Gastrocnemius medialis (tissue), 4 donors: ENCODE measurements around the gene LCA5. TPM values are rescaled to one million over a fixed set of nuclear protein-coding genes. Genes with fewer than 3 reads are reported as not detected.

Source experiments
- ATAC-seq, 2 donors: fragments of 150-250 bp; one replicate each; pipeline ENCODE4 v1.9.1; 2016
- DNase-seq, 2 donors: peaks; one replicate each; pipeline ENCODE4 v3.0.0-alpha.2; 2019
- H3K27ac ChIP-seq, 4 donors: fragments of 200-600 bp; sonication (generic); 1 replicate in 1 of 4; 2 replicates in 3 of 4; pipeline ENCODE4 v1.5.1; 2016 to 2018; ENCODE audit warnings: mild to moderate bottlenecking in 2 of 4, moderate library complexity in 1 of 4
- H3K27me3 ChIP-seq, 3 donors: fragments of 200-600 bp; sonication (generic) in 2 of 3; 1 replicate in 1 of 3; 2 replicates in 2 of 3; pipeline versions ENCODE4 v1.5.1 to v1.6.0; 2016 to 2019; ENCODE audit warnings: mild to moderate bottlenecking in 1 of 3, moderate library complexity in 1 of 3
- H3K36me3 ChIP-seq, 2 donors: fragments of 200-600 bp; sonication (generic) in 1 of 2; one replicate each; pipeline ENCODE4 v1.5.1; 2017 to 2018
- H3K4me1 ChIP-seq, 2 donors: fragments of 200-600 bp; sonication (generic) in 1 of 2; one replicate each; pipeline ENCODE4 v1.5.1; 2016 to 2017; ENCODE audit warnings: mild to moderate bottlenecking in 2 of 2
- H3K4me3 ChIP-seq, 4 donors: fragments of 200-600 bp; sonication (generic) in 3 of 4; 1 replicate in 1 of 4; 2 replicates in 3 of 4; pipeline ENCODE4 v1.5.1; 2016 to 2019; ENCODE audit warnings: mild to moderate bottlenecking in 2 of 4
- H3K9me3 ChIP-seq, 3 donors: fragments of 200-600 bp; sonication (generic) in 2 of 3; 1 replicate in 1 of 3; 2 replicates in 2 of 3; pipeline ENCODE4 v1.5.1; 2016 to 2019
- POLR2A ChIP-seq, 2 donors: fragments of 450-650 bp; IDR thresholded peaks; one replicate each; pipeline ENCODE4 v1.6.1; 2017; ENCODE audit warnings: antibody characterized with exemption in 2 of 2, mild to moderate bottlenecking in 2 of 2, moderate library complexity in 2 of 2
- in situ Hi-C, 4 donors: fragments of 200-750 bp; cut with MboI; loops; one replicate each; pipeline versions ENCODE4 v1.15.0 to v1.8.0; 2017; ENCODE audit warnings: low sequenced_read_pairs in 4 of 4
- intact Hi-C: fragments of 100-400 bp; cut with DNase I; formaldehyde crosslinking; loops from one replicate; pipeline ENCODE4 v1.15.1; 2023; ENCODE audit warnings: low total_unique reads
- total RNA-seq, 4 donors: library from RNA; depleted of rRNA; stranded (reverse); fragments of >200 nt; gene quantifications; one replicate each; pipeline versions ENCODE4 v1.1.0 to v1.2.3, GENCODE V29; 2016
- TF ChIP-seq, protein P1 (sequence below), 5 experiments: fragments of 450-650 bp in 3 of 5; fragments of 200-600 bp in 2 of 5; sonication (generic) in 2 of 5; IDR thresholded peaks in 4 of 5; conservative IDR thresholded peaks in 1 of 5; 1 replicate in 4 of 5; 2 replicates in 1 of 5; pipeline ENCODE4 v1.5.1; 2016 to 2019; ENCODE audit warnings: antibody characterized with exemption in 5 of 5, mild to moderate bottlenecking in 3 of 5, moderate library complexity in 3 of 5

LCA5 gene
- total RNA-seq, 4 donors from 2014 or later, result 0.92 to 3.0 (median 1.2) TPM

DNA sequence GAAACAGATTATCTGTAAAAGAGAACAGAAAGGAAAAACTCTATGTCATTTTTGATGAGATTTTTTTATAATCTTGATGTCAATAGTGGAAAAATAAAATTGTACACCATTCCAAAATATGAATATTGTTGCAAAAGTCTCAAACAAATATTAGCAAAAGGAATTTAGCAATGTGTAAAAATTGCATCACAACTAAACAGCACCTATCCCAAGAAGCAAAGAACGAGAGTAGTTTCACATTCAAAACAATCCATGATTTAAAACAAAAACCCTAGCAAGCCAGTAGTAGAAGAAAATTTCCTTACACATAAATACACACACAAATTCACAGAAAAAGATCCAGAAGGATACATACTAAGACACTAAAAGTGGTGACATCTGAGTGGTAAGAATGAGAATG, 38.4 kb downstream of the LCA5 start:
- Histone ChIP-seq H3K4me3 (no peak overlapping the region), H3K27ac (no peak overlapping the region), H3K27me3 (no peaks in the 10 kb centered on the region), H3K9me3 (no peaks in the 10 kb centered on the region), H3K36me3 (no peaks in the 10 kb centered on the region), H3K4me1 (no peaks in the 10 kb centered on the region)
- intact Hi-C loops (no loop called here), in situ Hi-C loops (no loop called here)
- TF ChIP-seq, protein P1, sequence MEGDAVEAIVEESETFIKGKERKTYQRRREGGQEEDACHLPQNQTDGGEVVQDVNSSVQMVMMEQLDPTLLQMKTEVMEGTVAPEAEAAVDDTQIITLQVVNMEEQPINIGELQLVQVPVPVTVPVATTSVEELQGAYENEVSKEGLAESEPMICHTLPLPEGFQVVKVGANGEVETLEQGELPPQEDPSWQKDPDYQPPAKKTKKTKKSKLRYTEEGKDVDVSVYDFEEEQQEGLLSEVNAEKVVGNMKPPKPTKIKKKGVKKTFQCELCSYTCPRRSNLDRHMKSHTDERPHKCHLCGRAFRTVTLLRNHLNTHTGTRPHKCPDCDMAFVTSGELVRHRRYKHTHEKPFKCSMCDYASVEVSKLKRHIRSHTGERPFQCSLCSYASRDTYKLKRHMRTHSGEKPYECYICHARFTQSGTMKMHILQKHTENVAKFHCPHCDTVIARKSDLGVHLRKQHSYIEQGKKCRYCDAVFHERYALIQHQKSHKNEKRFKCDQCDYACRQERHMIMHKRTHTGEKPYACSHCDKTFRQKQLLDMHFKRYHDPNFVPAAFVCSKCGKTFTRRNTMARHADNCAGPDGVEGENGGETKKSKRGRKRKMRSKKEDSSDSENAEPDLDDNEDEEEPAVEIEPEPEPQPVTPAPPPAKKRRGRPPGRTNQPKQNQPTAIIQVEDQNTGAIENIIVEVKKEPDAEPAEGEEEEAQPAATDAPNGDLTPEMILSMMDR (IDR thresholded peaks at IDR 0.05 in 4 of 5, conservative IDR thresholded peaks at IDR 0.05 in 1 of 5), result no peak
- TF ChIP-seq POLR2A (IDR thresholded peaks at IDR 0.05), result no peak
- no peak for ATAC-seq
- no peak for DNase-seq

DNA sequence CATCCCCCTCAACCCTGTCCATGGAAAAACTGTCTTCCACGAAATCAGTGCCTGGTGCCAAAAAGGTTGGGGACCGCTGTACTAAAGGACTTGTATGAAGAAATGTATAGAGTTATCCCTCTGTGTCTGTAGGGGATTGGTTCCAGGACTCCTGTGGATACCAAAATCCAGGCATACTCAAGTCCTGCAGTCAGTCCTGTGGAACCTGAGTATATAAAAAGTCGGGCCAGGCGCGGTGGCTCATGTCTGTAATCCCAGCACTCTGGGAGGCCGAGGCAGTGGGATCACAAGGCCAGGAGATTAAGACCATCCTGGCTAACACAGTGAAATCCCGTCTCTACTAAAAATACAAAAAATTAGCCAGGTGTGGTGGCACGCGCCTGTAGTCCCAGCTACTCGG, 42.0 kb downstream of the LCA5 start:
- in situ Hi-C loops, result no loop called here
- Histone ChIP-seq H3K36me3 (peaks cover 0 to 10% of the 10 kb centered on the region in 2 donors), H3K27ac (no peak overlapping the region), H3K4me1 (no peaks in the 10 kb centered on the region), H3K9me3 (no peaks in the 10 kb centered on the region), H3K4me3 (no peak overlapping the region), H3K27me3 (no peaks in the 10 kb centered on the region)
- intact Hi-C loops, result no loop called here
- no peak for TF ChIP-seq POLR2A (IDR thresholded peaks at IDR 0.05)
- TF ChIP-seq, protein P1 (IDR thresholded peaks at IDR 0.05 in 4 of 5, conservative IDR thresholded peaks at IDR 0.05 in 1 of 5), result no peak
- no peak for DNase-seq
- ATAC-seq, result no peak

DNA sequence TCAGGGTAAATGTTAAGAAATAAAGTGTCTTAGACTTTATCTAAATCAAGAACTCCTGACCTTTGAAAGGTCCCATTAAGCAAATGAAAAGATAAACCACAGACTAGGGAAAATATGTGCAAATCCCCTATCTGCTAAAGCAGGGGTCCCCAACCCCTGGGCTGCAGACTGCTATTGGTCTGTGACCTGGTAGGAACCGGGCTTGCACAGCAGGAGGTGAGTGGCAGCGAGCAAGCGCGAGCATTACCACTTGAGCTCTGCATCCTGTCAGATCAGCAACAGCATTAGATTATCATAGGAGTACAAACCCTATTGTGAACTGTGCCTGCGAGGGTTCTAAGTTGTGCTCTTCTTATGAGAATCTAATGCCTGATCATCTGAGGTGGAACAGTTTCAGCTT, 42.4 kb downstream of the LCA5 start:
- DNase-seq, result no peak
- intact Hi-C loops (no loop called here), in situ Hi-C loops (no loop called here)
- Histone ChIP-seq H3K4me3 (no peak overlapping the region), H3K9me3 (no peaks in the 10 kb centered on the region), H3K36me3 (peaks cover 0 to 10% of the 10 kb centered on the region in 2 donors), H3K4me1 (no peaks in the 10 kb centered on the region), H3K27me3 (no peaks in the 10 kb centered on the region), H3K27ac (no peak overlapping the region)
- ATAC-seq, result no peak
- TF ChIP-seq, protein P1 (IDR thresholded peaks at IDR 0.05 in 4 of 5, conservative IDR thresholded peaks at IDR 0.05 in 1 of 5), result no peak
- no peak for TF ChIP-seq POLR2A (IDR thresholded peaks at IDR 0.05)

DNA sequence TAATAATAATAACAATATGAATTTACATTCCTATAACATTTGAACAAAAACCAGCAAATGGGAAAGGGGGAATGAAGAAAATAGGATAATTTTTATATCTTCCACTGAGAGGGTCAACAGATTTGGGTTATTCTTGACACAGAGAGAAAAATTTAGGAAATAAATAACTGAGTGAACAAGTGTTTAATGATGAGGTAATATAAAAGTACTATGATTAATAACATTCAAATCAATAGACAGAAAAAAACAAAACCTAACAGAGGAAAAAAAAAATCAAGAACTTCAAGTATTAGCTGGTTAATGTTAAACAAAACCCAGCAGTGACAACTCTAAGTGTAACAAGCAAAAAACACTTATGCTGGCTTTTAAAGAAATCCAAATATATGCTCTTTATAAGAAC, 66.5 kb downstream of the LCA5 start:
- intact Hi-C loops (no loop called here), in situ Hi-C loops (no loop called here)
- H3K9me3 ChIP-seq, result no peaks in the 10 kb centered on the region
- no peak overlapping the region for H3K4me3 ChIP-seq
- TF ChIP-seq, protein P1 (IDR thresholded peaks at IDR 0.05 in 4 of 5, conservative IDR thresholded peaks at IDR 0.05 in 1 of 5), result no peak
- no peak for TF ChIP-seq POLR2A (IDR thresholded peaks at IDR 0.05)
- no peak for ATAC-seq
- DNase-seq, result no peak
- no peak overlapping the region for H3K27ac ChIP-seq
- no peaks in the 10 kb centered on the region for H3K36me3 ChIP-seq
- no peaks in the 10 kb centered on the region for H3K27me3 ChIP-seq
- H3K4me1 ChIP-seq, result no peaks in the 10 kb centered on the region
